ENCODE data around the gene ARFRP1.

Gene ARFRP1

DNA sequence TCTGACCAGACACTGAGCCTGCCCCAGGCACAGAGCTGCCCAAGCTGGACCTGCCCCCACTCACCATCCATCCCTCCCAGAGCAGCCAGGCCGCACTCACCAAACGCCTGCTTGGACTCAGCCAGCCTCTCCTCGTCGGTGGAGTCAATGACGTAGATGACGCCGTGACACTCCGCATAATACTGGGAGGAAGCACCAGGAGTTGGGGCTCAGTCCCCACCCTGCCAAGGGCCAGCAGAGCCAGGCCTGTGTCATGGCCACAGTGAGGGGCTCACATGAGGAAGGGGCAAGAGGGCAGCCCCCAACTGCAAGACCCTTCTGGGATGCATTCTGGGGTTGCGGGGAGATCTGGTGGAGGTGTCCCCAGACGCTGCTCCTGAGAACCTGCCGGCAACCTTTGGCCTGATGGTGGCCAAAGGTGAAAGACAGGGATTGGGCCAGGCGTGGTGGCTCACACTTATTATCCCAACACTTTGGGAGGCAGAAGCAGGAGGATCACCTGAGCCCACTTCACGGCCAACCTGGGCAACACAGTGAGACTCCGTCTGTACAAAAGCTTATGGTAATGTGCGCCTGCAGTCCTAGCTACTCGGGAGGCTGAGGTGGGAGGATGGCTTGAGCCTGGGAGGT, 5.6 kb downstream of the ARFRP1 start:
- peak; percentile 1 for DNase-seq (ENCODE audit: low read depth, low spot score)

- peak; percentile 2 for DNase-seq (ENCODE audit: low read depth, low spot score)
Observed at GRCh38 chr20:63701329-63702035, 6.3 kb downstream of the ARFRP1 start.

GRCh38 chr20:63701051-63701328, 6.8 kb downstream of the ARFRP1 start:
- DNase-seq (ENCODE audit: low read depth, low spot score): no peak

- no peak for DNase-seq (ENCODE audit: low read depth, low spot score)
Observed at GRCh38 chr20:63700199-63701050, 7.4 kb downstream of the ARFRP1 start.

DNA sequence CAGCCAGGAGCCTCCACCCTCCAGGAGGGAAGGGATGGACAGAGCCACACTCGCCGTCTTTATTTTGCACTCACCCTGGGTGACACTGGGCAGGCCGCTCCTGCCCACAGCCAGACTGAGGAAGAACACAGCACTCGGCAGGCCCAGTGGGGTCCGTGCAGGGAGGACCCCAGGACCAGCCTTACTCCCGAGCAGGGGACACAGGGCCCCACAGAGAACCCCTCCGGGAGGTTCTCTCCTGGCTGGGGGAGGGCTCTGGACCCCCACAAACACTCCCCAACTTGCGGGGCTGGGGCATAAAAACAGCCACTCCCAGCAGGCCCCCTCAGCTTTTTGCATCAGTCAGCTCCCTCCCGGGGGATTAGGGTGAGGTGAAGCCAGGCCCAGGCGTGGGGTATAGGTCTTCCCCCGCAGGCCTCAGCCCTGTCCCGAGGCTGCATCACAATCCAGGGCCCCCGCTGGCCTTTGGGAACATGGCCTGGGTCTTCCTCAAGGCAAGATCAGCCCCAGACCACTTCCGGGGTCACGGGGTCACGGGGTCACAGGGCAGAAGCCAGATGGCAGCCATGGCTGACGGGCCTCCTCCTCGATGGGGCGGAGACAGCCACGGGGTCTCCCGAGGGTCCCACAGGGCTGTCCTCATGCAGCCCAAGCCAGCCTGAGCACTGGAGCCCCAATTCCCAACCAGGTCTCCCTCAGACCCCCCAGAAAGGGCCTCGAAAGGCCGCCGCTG, 8.1 kb downstream of the ARFRP1 start:
- DNase-seq (ENCODE audit: low read depth, low spot score): no peak

DNA sequence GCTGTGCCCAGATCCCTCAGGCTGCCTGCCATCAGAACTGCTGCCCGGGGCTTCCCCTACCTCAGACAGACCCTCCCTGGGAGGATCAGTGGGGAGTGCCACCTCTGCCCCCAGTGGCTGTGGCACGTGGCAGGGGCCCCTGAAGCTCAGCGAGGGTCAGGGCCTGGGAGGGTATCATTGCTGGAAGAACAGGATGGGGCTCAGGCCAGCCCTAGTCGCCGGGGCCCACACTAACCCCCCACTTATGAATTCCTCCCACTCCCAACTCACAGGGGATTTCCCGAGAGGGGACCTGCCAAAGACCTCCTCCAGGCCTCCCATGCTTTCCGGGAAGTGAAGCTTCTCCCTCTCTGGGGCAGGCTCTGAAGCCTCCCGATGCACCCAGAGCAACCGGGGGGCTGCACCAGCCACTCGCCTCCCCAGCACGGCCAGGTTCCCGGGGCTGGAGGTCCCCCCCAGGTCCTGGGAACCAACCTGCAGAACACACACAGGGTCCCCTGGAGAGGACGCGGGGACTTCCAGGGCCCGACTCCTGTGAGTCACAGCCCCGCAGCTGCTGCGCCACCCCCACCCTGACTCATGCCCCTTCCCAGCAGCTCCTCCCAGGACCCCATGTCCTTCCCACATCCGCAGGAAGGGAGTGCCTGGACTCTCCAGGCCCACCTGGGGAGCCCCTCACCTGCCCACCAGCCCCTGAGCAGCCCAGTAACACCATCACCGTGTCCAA, 8.9 kb downstream of the ARFRP1 start:
- peak; percentile 95 for DNase-seq (ENCODE audit: low read depth, low spot score)

DNA sequence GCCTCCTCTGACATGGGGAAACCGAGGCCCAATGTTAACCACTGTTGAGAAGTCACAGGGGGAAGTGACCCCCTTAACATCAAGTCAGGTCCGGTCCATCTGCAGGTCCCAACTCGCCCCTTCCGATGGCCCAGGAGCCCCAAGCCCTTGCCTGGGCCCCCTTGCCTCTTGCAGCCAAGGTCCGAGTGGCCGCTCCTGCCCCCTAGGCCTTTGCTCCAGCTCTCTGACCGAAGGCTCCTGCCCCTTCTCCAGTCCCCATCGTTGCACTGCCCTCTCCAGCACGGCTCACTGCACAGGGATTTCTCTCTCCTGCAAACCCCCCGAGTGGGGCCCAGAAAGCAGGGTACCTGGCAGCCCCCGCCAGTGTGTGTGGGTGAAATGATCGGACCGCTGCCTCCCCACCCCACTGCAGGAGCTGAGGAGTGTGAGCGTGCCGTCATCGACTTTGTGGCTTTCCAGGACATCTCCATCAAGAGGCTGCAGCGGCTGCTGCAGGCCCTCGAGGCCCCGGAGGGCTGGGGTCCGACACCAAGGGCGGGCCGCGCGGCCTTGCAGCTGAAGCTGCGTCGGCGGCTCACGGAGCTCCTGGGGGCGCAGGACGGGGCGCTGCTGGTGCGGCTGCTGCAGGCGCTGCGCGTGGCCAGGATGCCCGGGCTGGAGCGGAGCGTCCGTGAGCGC, 9.8 kb downstream of the ARFRP1 start:
- no peak for DNase-seq (ENCODE audit: low read depth, low spot score)

DNA sequence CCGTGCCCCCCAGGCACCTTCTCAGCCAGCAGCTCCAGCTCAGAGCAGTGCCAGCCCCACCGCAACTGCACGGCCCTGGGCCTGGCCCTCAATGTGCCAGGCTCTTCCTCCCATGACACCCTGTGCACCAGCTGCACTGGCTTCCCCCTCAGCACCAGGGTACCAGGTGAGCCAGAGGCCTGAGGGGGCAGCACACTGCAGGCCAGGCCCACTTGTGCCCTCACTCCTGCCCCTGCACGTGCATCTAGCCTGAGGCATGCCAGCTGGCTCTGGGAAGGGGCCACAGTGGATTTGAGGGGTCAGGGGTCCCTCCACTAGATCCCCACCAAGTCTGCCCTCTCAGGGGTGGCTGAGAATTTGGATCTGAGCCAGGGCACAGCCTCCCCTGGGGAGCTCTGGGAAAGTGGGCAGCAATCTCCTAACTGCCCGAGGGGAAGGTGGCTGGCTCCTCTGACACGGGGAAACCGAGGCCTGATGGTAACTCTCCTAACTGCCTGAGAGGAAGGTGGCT, 10.4 kb downstream of the ARFRP1 start:
- peak; percentile 39 for DNase-seq (ENCODE audit: low read depth, low spot score)

DNA sequence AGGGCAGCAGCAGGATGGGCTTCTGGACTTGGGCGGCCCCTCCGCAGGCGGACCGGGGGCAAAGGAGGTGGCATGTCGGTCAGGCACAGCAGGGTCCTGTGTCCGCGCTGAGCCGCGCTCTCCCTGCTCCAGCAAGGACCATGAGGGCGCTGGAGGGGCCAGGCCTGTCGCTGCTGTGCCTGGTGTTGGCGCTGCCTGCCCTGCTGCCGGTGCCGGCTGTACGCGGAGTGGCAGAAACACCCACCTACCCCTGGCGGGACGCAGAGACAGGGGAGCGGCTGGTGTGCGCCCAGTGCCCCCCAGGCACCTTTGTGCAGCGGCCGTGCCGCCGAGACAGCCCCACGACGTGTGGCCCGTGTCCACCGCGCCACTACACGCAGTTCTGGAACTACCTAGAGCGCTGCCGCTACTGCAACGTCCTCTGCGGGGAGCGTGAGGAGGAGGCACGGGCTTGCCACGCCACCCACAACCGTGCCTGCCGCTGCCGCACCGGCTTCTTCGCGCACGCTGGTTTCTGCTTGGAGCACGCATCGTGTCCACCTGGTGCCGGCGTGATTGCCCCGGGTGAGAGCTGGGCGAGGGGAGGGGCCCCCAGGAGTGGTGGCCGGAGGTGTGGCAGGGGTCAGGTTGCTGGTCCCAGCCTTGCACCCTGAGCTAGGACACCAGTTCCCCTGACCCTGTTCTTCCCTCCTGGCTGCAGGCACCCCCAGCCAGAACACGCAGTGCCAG, 11.0 kb downstream of the ARFRP1 start, which contains the start of gene TNFRSF6B:
Gene TNFRSF6B (plus strand): TSS at position 25 of the 729 bp plus-strand sequence. CDS start 116 bp downstream, at position 141.
- DNase-seq (ENCODE audit: low read depth, low spot score): peak; percentile 41

GRCh38 chr20:63696306-63696627, 11.5 kb downstream of the ARFRP1 start:
- DNase-seq (ENCODE audit: low read depth, low spot score): peak; percentile 73

DNA sequence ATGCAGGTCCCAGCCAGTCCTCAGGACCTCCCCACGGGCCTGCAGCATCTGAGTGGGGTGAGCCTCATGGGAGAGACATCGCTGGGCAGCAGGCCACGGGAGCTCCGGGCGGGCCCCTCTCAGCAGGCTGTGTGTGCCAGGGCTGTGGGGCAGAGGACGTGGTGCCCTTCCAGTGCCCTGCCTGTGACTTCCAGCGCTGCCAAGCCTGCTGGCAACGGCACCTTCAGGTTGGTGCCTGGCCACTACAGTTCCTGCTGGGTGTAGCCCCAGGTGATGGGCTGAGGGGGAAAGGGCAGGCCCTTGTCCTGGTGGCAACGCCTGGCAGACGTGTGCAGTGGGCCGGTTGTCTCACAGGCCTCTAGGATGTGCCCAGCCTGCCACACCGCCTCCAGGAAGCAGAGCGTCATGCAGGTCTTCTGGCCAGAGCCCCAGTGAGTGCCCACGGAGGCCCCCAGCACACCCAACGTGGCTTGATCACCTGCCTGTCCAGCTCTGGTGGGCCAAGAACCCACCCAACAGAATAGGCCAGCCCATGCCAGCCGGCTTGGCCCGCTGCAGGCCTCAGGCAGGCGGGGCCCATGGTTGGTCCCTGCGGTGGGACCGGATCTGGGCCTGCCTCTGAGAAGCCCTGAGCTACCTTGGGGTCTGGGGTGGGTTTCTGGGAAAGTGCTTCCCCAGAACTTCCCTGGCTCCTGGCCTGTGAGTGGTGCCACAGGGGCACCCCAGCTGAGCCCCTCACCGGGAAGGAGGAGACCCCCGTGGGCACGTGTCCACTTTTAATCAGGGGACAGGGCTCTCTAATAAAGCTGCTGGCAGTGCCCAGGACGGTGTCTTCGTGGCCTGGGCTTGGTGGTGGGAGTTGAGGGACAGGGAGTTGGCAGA, 12.1 kb downstream of the ARFRP1 start:
- no peak for DNase-seq (ENCODE audit: low read depth, low spot score)

DNA sequence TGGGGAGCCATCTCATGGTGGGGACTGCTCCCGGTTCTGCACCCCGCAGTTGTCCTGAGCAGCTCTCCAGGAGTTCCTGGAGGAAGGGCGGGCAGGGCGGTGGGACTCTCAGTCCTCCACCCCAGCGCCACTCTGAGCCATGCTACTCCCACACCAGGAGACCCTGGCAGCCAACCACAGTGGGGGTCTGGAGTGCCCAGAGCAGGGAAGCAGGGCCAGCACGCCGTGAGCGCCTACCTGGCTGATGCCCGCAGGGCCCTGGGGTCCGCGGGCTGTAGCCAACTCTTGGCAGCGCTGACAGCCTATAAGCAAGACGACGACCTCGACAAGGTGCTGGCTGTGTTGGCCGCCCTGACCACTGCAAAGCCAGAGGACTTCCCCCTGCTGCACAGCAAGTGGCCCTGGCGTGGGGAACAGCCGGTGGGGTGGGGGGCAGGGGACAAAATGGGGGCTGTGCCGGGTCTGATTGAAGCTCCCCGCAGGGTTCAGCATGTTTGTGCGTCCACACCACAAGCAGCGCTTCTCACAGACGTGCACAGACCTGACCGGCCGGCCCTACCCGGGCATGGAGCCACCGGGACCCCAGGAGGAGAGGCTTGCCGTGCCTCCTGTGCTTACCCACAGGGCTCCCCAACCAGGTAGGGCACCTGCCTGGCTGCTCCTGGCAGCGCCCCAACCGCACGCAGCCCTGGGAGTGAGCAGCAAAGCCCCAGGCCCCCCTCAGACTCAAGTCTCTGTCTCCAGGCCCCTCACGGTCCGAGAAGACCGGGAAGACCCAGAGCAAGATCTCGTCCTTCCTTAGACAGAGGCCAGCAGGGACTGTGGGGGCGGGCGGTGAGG, 13.0 kb downstream of the ARFRP1 start:
- no peak for DNase-seq (ENCODE audit: low read depth, low spot score)

DNA sequence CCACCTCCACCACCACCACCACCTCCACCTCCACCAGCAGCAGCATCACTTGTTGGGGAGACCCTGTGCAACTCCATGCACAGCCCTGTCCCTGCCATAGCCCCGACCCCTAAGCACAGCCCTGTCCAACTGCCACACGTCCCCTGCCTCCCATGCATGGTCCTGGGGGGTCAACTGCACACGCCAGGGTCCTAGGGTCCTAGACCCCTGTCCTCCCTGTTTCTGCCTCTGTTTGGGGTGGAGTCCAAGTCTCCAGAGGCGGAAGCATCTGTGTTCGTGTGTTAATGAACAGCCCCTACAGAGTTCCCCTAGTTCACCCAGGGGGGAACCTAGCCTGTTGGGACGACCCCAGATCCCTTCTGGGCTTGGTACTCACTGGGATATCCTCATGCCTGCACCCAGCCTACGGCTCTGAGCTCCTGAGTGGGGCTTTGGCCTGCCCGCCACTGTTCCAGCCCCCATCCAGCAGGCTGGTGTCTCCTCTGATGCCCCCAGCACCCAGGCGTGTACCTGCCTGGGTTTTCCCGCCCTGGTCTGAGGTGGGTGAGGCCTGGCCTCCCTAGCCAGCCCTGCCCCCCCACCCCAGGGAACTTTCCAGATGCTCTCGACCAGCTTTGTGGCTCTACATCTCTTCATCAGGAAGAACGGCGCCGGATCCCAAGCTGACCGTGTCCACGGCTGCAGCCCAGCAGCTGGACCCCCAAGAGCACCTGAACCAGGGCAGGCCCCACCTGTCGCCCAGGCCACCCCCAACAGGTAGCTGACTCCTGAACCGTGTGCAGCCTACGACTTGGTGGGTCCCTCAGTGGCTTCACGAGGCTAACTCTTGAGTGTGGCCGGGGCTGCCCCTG, 13.8 kb downstream of the ARFRP1 start:
- no peak for DNase-seq (ENCODE audit: low read depth, low spot score)

DNA sequence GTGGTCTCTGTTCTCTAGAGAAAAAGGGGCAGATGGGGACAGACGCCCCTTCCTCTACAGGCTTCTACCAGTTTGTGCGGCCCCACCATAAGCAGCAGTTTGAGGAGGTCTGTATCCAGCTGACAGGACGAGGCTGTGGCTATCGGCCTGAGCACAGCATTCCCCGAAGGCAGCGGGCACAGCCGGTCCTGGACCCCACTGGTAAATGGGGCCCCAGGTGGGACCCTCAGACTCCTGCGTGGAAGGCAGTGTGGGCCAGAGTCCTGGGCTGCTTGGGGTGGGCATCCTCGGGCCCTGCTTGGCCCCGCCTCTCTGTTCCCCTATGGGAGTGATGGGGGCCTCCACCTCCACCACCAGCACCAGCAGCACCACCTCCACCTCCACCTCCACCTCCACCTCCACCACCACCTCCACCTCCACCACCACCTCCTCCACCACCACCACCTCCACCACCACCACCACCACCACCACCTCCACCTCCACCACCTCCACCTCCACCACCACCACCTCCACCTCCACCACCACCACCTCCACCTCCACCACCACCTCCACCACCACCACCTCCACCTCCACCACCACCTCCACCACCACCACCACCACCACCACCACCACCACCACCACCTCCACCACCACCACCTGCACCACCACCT, 14.6 kb downstream of the ARFRP1 start:
- no peak for DNase-seq (ENCODE audit: low read depth, low spot score)

- no peak for DNase-seq (ENCODE audit: low read depth, low spot score)
Observed at GRCh38 chr20:63692436-63693082, 15.2 kb downstream of the ARFRP1 start.

All from astrocyte of the hippocampus (primary cell).